Measurements from ENCODE around the gene SCAMP5. TPM values are rescaled to one million over a fixed set of nuclear protein-coding genes. Genes with fewer than 3 reads are reported as not detected.

The SCAMP5 gene, protein sequence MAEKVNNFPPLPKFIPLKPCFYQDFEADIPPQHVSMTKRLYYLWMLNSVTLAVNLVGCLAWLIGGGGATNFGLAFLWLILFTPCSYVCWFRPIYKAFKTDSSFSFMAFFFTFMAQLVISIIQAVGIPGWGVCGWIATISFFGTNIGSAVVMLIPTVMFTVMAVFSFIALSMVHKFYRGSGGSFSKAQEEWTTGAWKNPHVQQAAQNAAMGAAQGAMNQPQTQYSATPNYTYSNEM
- 1 to 10 TPM in 3 of 4 donors, under 1 TPM in 1; 0.60 to 4.6 (median 2.6) TPM for total RNA-seq

DNA sequence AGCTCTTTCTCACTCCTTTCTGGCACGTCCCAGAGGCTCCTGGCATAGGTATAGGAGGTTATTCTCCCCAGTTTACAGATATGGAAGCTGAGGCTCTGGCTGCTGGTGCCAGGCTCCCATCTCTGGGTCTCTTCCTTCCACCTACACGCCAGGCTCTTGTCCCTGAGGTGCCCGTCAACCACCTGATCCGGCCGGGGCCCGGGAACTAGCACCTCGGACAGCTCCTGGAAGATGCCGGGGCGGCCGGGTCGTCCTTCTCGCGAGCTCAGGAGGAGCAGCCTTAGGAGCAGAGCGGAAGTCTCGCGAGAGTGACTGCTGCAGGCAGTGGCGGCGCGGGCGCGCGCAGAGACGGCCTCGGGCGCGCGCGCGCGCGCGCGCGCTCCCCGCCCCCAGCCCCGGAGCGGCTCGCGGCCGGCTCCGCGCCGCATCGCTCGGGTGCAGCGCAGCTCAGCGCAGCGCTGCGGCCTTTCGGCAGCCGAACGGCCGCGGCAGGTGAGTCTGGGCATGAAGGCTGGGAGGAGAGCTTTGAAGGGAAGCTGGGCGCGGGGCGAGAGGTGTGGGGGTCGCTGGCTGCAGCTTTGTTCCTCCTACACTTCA, at the start of gene SCAMP5:
Gene SCAMP5, plus strand, starts transcription at position 382 of the 597 bp plus-strand sequence. CDS start 16,277 bp downstream, outside the sequence.
- peak; percentile 91 for DNase-seq (ENCODE audit: low spot score)
- no peak for TF ChIP-seq CTCF (IDR thresholded peaks at IDR 0.05)
- peak; percentile 96 for ATAC-seq (ENCODE audit: low FRiP score)

GRCh38 chr15:74950078-74950908, 45.1 kb upstream of the SCAMP5 start:
- peak; percentile 83 for DNase-seq (ENCODE audit: low spot score)
- peak in 2 of 3 donors; percentile 90 to 97 for TF ChIP-seq CTCF (IDR thresholded peaks at IDR 0.05)
- ATAC-seq (ENCODE audit: low FRiP score), result peak; percentile 52

- ATAC-seq (ENCODE audit: low FRiP score), result no peak
- DNase-seq (ENCODE audit: low spot score), result no peak
- no peak for TF ChIP-seq CTCF (IDR thresholded peaks at IDR 0.05)
Measured at GRCh38 chr15:74951006-74951405, 44.4 kb upstream of the SCAMP5 start.

- ATAC-seq (ENCODE audit: low FRiP score) (peak; percentile 33), DNase-seq (ENCODE audit: low spot score) (no peak)
- no peak for TF ChIP-seq CTCF (IDR thresholded peaks at IDR 0.05)
Measured at GRCh38 chr15:74954515-74954914, 40.8 kb upstream of the SCAMP5 start.

GRCh38 chr15:74955017-74955416, 40.3 kb upstream of the SCAMP5 start:
- TF ChIP-seq CTCF (IDR thresholded peaks at IDR 0.05), result no peak
- ATAC-seq (ENCODE audit: low FRiP score) (no peak), DNase-seq (ENCODE audit: low spot score) (no peak)

DNA sequence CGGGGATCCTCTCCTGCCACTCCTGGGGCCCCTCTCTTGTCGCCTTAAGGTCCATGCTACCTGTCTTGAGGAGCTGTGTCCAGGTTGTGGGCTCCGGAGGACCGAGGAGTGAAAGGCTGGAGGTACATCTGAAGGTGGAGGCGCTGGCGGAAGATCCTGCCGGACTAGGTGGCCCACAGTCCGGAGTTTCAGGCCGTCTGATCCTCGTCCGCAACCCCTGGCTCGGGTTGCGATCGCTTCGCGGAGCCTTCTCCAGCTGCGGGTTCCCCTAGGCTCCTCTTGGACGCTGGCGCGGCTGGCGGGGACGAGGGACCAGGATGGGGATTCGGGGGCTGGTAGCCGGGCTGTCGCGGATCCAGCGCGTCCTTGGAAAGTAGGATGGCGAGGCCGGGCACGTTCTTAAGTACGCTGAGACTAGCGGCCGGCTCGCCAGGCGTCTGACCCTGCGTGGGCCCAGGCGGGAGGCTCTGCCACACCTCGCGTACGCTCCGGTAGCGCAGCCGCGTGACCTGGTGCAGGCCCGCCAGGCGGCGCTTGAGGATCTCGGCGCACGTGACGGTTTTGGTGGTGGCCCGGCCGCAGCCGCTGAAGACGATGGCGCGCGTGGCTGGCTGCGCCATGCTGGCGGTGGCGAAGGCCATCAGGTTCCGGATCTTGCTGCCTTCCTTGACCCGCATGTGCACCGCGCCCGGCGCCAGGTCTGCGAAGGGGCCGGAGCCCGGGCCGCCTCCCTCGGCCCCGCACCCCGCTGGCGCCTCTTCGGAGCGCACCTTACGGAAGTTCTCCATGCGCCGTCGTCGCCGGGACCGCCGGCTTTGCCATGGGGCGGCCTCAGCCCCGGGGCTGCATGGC, 39.3 kb upstream of the SCAMP5 start:
- TF ChIP-seq CTCF (IDR thresholded peaks at IDR 0.05), result no peak
- DNase-seq (ENCODE audit: low spot score) (no peak), ATAC-seq (ENCODE audit: low FRiP score) (peak; percentile 37)

Data from omental fat pad (tissue), 4 donors.